ENCODE data around the gene UBE2QL1. TPM values are rescaled to one million over a fixed set of nuclear protein-coding genes. Genes with fewer than 3 reads are reported as not detected.

UBE2QL1 gene
- total RNA-seq, 1 experiment from 2014 or later: not detected

- intact Hi-C loops (cut with micrococcal nuclease): no loop called here
Measured at GRCh38 chr5:6543346-6543730, 94.7 kb downstream of the UBE2QL1 start.

More at GRCh38 chr5:6543346-6543730, 94.7 kb downstream of the UBE2QL1 start:
- H3K79me2 ChIP-seq (ENCODE audit: insufficient read depth, low read length): no peaks in the 10 kb centered on the region
- no peaks in the 10 kb centered on the region for H3K4me1 ChIP-seq (ENCODE audit: control insufficient read depth in 1 of 2, insufficient read depth in 2 of 2, low read length in 2 of 2)
- no peak overlapping the region for H3K27ac ChIP-seq (ENCODE audit: low read depth, low read length)
- RAD21 ChIA-PET (ENCODE audit: low non-redundant PET in 1 of 2, low total read pairs in 2 of 2, uncharacterized antibody in 2 of 2, unreplicated experiment in 2 of 2): no interaction called here
- no peaks in the 10 kb centered on the region for H3K9me2 ChIP-seq (ENCODE audit: insufficient read depth)
- peaks cover 6% of the 10 kb centered on the region for H3K27me3 ChIP-seq (ENCODE audit: insufficient read depth, low read length)
- H3K4me3 ChIP-seq (replicated peaks in 1 of 2; ENCODE audit: low read depth in 1 of 2, low read length in 2 of 2): no peak overlapping the region
- ATAC-seq: no peak
- CTCF ChIA-PET: no interaction called here
- no peaks in the 10 kb centered on the region for H3K36me3 ChIP-seq (ENCODE audit: control insufficient read depth in 1 of 2, insufficient read depth in 2 of 2, low read length in 2 of 2)
- no peak overlapping the region for H3K9ac ChIP-seq (ENCODE audit: low read length)
- BruUV-seq (replicated peaks): no TSS peak
- no peak overlapping the region for H2AFZ ChIP-seq (ENCODE audit: low read depth, low read length, poor library complexity, severe bottlenecking)
- no peak overlapping the region for H3K4me2 ChIP-seq (ENCODE audit: low read length)
- TF ChIP-seq SRF (IDR thresholded peaks at IDR 0.05; ENCODE audit: low read depth) (no peak), REST (IDR thresholded peaks at IDR 0.05; ENCODE audit: low read depth) (no peak), YY1 (IDR thresholded peaks at IDR 0.05; ENCODE audit: extremely low read depth, insufficient replicate concordance, low read depth, low read length) (no peak), ZBTB33 (IDR thresholded peaks at IDR 0.05; ENCODE audit: extremely low read depth, insufficient replicate concordance, low read length) (no peak), ELF1 (IDR thresholded peaks at IDR 0.05; ENCODE audit: borderline replicate concordance, low read depth) (no peak), SIN3A (IDR thresholded peaks at IDR 0.05; ENCODE audit: low read depth) (no peak), CTCF (IDR thresholded peaks at IDR 0.05 in 2 of 3, conservative IDR thresholded peaks at IDR 0.05 in 1 of 3; ENCODE audit: borderline replicate concordance in 1 of 3, insufficient read depth in 1 of 3, low read depth in 2 of 3, low read length in 2 of 3) (no peak), EZH2 (IDR thresholded peaks at IDR 0.05) (no peak), ZNF274 (IDR thresholded peaks at IDR 0.05; ENCODE audit: low read depth, low read length) (no peak), ATF3 (IDR thresholded peaks at IDR 0.05) (no peak)
- no peaks in the 10 kb centered on the region for H4K20me1 ChIP-seq (ENCODE audit: insufficient read depth)
- POLR2A ChIA-PET: no interaction called here
- DNase-seq (ENCODE audit: low read depth, low spot score): no peak
- no peaks in the 10 kb centered on the region for H3K9me3 ChIP-seq (ENCODE audit: control insufficient read depth in 1 of 2, insufficient read depth in 1 of 2, low read depth in 1 of 2, low read length in 2 of 2)

Data from HCT116 (cell line).